HG02678 (cell line): Measurements from ENCODE around the gene TMEM187.

ENCODE experiments used
- ATAC-seq: cut with Tn5 transposase; IDR thresholded peaks from one replicate; pipeline ENCODE4 v1.9.1; 2021; ENCODE audit warnings: mild to moderate bottlenecking, moderate library complexity; ENCODE audit not compliant: unreplicated experiment

Gene TMEM187

GRCh38 chrX:154018518-154019060 lies 46.0 kb downstream of the TMEM187 start:
- ATAC-seq = no peak

- no peak for ATAC-seq
Observed at GRCh38 chrX:154019061-154019621, 46.6 kb downstream of the TMEM187 start.

- ATAC-seq = peak; percentile 78
Observed at GRCh38 chrX:154019633-154020528, 47.3 kb downstream of the TMEM187 start, which contains the start of gene IRAK1. TSS of gene IRAK1 (minus strand) at chrX:154019902. CDS start at chrX:154019812, 90 bp downstream.

- no peak for ATAC-seq
Observed at GRCh38 chrX:154020536-154021115, 48.1 kb downstream of the TMEM187 start.

GRCh38 chrX:154021131-154021611 lies 48.6 kb downstream of the TMEM187 start:
- ATAC-seq = no peak

GRCh38 chrX:154022108-154022507 lies 49.6 kb downstream of the TMEM187 start:
- no peak for ATAC-seq

- no peak for ATAC-seq
Observed at GRCh38 chrX:154023276-154024000, 50.9 kb downstream of the TMEM187 start.

GRCh38 chrX:154024271-154024670 lies 51.7 kb downstream of the TMEM187 start:
- ATAC-seq = no peak

- no peak for ATAC-seq
Observed at GRCh38 chrX:154025230-154025629, 52.7 kb downstream of the TMEM187 start.

GRCh38 chrX:154026136-154027021 lies 53.8 kb downstream of the TMEM187 start:
- no peak for ATAC-seq

GRCh38 chrX:154027022-154027402 lies 54.5 kb downstream of the TMEM187 start:
- no peak for ATAC-seq

GRCh38 chrX:154027986-154028385 lies 55.4 kb downstream of the TMEM187 start:
- no peak for ATAC-seq

GRCh38 chrX:154028502-154029184 lies 56.1 kb downstream of the TMEM187 start:
- no peak for ATAC-seq

- no peak for ATAC-seq
Observed at GRCh38 chrX:154029439-154029838, 56.9 kb downstream of the TMEM187 start.

GRCh38 chrX:154030266-154030665 lies 57.7 kb downstream of the TMEM187 start:
- ATAC-seq = no peak

- no peak for ATAC-seq
Observed at GRCh38 chrX:154030715-154031305, 58.3 kb downstream of the TMEM187 start.

GRCh38 chrX:154032160-154032559 lies 59.6 kb downstream of the TMEM187 start:
- no peak for ATAC-seq

- no peak for ATAC-seq
Observed at GRCh38 chrX:154032653-154033052, 60.1 kb downstream of the TMEM187 start.
